Glutamatergic neuron (in vitro differentiated cells): ENCODE results near the gene CDK19. TPM values are rescaled to one million over a fixed set of nuclear protein-coding genes. Genes with fewer than 3 reads are reported as not detected.
"Not testable (repeated sequence)": the region's sequence is repeated elsewhere in the genome, so short reads cannot be mapped to it uniquely, and the experiment has no call there.

Experiments used
- DNase-seq: peaks from one replicate; pipeline ENCODE4 v3.0.0; 2022
- H3K27ac Mint-ChIP-seq: one replicate; pipeline ENCODE4 v1.8.0; 2020; ENCODE audit warnings: mild to moderate bottlenecking, mixed read lengths, inconsistent platforms; ENCODE audit not compliant: unreplicated experiment
- H3K27me3 Mint-ChIP-seq: one replicate; pipeline ENCODE4 v1.8.0; 2020; ENCODE audit warnings: mild to moderate bottlenecking, moderate library complexity, mixed read lengths, inconsistent platforms; ENCODE audit not compliant: unreplicated experiment
- H3K36me3 Mint-ChIP-seq: one replicate; pipeline ENCODE4 v1.8.0; 2020; ENCODE audit warnings: mild to moderate bottlenecking, mixed read lengths, inconsistent platforms; ENCODE audit not compliant: unreplicated experiment
- H3K4me1 Mint-ChIP-seq: one replicate; pipeline ENCODE4 v1.8.0; 2020; ENCODE audit warnings: mild to moderate bottlenecking, low read depth, mixed read lengths, inconsistent platforms; ENCODE audit not compliant: unreplicated experiment
- H3K4me3 Mint-ChIP-seq: one replicate; pipeline ENCODE4 v1.8.0; 2020; ENCODE audit warnings: mild to moderate bottlenecking, mixed read lengths, inconsistent platforms; ENCODE audit not compliant: unreplicated experiment
- H3K9me3 Mint-ChIP-seq: one replicate; pipeline ENCODE4 v1.8.0; 2020; ENCODE audit warnings: mild to moderate bottlenecking, moderate library complexity, mixed read lengths, inconsistent platforms; ENCODE audit not compliant: unreplicated experiment
- CTCF ChIP-seq: fragments of 200-600 bp; sonication (generic); IDR thresholded peaks from one replicate; pipeline ENCODE4 v1.5.0; 2021; ENCODE audit not compliant: partially characterized antibody, unreplicated experiment
- total RNA-seq: library from RNA; stranded (reverse); fragmentation: NEBNext Ultra II Directional; extraction: Animal tissue kit (Norgen Biotek cat#: 25700); gene quantifications from one replicate; pipeline ENCODE4 v1.2.1, GENCODE V29; 2021; ENCODE audit not compliant: unreplicated experiment

The CDK19 gene
- total RNA-seq, 1 donor from 2014 or later, result 20.8 TPM

- Mint-ChIP-seq H3K36me3 (no peaks in the 10 kb centered on the region), H3K27me3 (peaks cover 2% of the 10 kb centered on the region), H3K27ac (no peak overlapping the region), H3K4me3 (no peak overlapping the region), H3K9me3 (no peaks in the 10 kb centered on the region), H3K4me1 (no peaks in the 10 kb centered on the region)
- no peak for TF ChIP-seq CTCF
- no peak for DNase-seq
These were observed 41.0 kb upstream of the CDK19 start for GRCh38 chr6:110856296-110856695.

DNA sequence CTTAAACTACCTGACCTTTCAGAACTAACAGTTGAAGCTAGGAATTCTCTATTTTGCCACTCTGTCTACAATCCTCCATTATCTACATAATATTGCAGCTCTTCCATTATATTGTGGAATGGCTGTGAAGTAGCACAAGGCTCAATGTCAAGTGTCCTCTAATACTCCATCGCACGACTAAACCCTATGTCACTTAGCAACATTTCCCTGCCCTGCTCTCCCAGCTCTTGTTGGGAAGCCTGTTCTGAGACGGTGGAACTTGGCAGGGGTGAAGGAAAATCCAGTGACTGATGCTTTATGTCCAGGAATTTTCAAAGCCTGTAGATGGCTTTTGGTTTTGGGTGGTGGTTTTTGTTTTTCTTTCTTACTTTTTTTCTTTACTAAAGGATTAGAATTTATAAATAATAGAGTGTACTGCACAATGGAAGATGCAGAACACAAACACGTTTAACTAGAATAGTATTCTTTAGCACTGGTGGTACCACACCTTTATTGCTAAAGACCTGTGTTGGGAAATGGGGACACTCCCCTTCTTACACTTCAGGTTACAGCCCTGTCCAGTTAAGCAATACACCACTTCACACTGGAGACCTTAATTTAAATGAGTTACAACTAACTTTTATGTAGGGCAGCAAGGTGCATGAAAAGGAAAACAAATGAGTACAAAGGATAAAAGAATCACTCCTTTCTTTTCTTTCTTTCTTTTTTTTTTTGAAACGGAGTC, 38.6 kb upstream of the CDK19 start:
- Mint-ChIP-seq H3K27ac (no peak overlapping the region), H3K4me3 (no peak overlapping the region), H3K27me3 (no peaks in the 10 kb centered on the region), H3K9me3 (no peaks in the 10 kb centered on the region), H3K4me1 (no peaks in the 10 kb centered on the region), H3K36me3 (no peaks in the 10 kb centered on the region)
- DNase-seq, result no peak
- TF ChIP-seq CTCF, result no peak

DNA sequence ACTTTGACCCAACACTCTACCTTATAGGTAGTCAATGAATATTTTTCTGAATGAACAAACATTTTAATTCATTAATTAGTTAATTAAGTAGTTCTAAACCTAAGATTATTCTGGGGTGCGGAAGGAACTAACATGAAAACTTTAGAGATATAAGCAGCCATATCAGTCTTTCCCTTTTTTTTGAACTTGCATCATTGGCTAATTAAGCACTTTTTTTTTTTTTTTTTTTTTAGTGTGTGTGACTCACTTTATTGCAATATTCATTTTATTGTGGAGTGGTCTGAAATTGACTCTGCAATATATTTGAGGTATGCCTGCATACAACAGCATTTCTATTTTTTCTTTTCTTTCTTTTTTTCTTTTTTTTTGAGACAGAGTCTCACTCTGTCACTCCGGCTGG, 37.5 kb upstream of the CDK19 start:
- no peak overlapping the region for H3K27ac Mint-ChIP-seq
- TF ChIP-seq CTCF, result no peak
- DNase-seq, result no peak
- no peaks in the 10 kb centered on the region for H3K9me3 Mint-ChIP-seq
- H3K27me3 Mint-ChIP-seq, result no peaks in the 10 kb centered on the region
- H3K4me1 Mint-ChIP-seq, result no peaks in the 10 kb centered on the region
- no peaks in the 10 kb centered on the region for H3K36me3 Mint-ChIP-seq
- H3K4me3 Mint-ChIP-seq, result no peak overlapping the region

GRCh38 chr6:110849781-110850180, 34.5 kb upstream of the CDK19 start:
- H3K27me3 Mint-ChIP-seq, result no peaks in the 10 kb centered on the region
- no peaks in the 10 kb centered on the region for H3K4me1 Mint-ChIP-seq
- no peak overlapping the region for H3K27ac Mint-ChIP-seq
- H3K36me3 Mint-ChIP-seq, result no peaks in the 10 kb centered on the region
- TF ChIP-seq CTCF, result no peak
- H3K4me3 Mint-ChIP-seq, result no peak overlapping the region
- no peaks in the 10 kb centered on the region for H3K9me3 Mint-ChIP-seq
- no peak for DNase-seq

GRCh38 chr6:110841266-110841665, 26.0 kb upstream of the CDK19 start:
- H3K27me3 Mint-ChIP-seq, result no peaks in the 10 kb centered on the region
- no peak overlapping the region for H3K4me3 Mint-ChIP-seq
- DNase-seq, result no peak
- TF ChIP-seq CTCF, result no peak
- H3K4me1 Mint-ChIP-seq, result no peaks in the 10 kb centered on the region
- no peaks in the 10 kb centered on the region for H3K9me3 Mint-ChIP-seq
- H3K36me3 Mint-ChIP-seq, result no peaks in the 10 kb centered on the region
- no peak overlapping the region for H3K27ac Mint-ChIP-seq

GRCh38 chr6:110835751-110836150, 20.5 kb upstream of the CDK19 start:
- not testable (repeated sequence) for H3K4me1 Mint-ChIP-seq, H3K27ac Mint-ChIP-seq, H3K4me3 Mint-ChIP-seq, H3K36me3 Mint-ChIP-seq, DNase-seq, H3K9me3 Mint-ChIP-seq, H3K27me3 Mint-ChIP-seq
